Stimulated activated naive CD4-positive, alpha-beta T cell treated with Interleukin-2 at 50 U/mL for 16 hours (primary cell): ENCODE measurements around the gene AJM1.

Experiments
- DNase-seq: peaks from one replicate; lab custom pipeline; 2025; lab: John Stamatoyannopoulos, UW

AJM1 gene

DNA sequence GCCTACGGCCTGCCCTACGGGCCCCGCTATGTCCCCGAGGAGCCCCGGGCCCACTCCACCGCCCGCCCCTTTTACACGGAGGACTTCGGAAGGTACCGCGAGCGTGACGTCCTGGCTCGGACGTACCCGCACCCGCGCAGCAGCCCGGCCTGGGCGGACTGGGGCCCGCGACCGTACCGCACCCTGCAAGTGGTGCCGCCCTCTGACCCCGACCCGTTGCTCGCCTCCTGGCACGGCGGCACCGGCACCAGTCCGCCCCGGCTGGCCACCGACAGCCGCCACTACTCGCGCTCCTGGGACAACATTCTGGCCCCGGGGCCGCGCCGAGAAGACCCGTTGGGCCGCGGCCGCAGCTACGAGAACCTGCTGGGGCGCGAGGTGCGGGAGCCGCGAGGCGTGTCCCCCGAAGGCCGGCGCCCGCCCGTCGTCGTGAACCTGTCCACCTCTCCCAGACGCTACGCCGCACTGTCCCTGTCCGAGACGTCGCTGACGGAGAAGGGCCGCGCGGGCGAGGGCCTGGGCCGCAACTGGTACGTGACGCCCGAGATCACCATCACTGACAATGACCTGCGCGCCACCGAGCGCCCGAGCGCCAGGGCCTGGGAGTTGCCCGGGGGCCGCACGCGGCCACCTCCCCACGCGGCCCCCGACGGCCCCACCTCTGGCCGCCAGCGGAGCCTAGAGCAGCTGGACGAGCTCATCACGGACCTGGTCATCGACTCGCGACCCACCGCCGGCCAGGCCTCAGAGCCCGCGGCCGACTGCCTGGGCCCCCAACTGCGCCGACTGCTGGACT lies 3.4 kb downstream of the AJM1 start:
- DNase-seq, result no peak

GRCh38 chr9:136846376-136847087 lies 4.3 kb downstream of the AJM1 start:
- no peak for DNase-seq

- no peak for DNase-seq
Measured at GRCh38 chr9:136847088-136847825, 5.0 kb downstream of the AJM1 start.

GRCh38 chr9:136847826-136848392 lies 5.6 kb downstream of the AJM1 start:
- peak; percentile 78 for DNase-seq

DNA sequence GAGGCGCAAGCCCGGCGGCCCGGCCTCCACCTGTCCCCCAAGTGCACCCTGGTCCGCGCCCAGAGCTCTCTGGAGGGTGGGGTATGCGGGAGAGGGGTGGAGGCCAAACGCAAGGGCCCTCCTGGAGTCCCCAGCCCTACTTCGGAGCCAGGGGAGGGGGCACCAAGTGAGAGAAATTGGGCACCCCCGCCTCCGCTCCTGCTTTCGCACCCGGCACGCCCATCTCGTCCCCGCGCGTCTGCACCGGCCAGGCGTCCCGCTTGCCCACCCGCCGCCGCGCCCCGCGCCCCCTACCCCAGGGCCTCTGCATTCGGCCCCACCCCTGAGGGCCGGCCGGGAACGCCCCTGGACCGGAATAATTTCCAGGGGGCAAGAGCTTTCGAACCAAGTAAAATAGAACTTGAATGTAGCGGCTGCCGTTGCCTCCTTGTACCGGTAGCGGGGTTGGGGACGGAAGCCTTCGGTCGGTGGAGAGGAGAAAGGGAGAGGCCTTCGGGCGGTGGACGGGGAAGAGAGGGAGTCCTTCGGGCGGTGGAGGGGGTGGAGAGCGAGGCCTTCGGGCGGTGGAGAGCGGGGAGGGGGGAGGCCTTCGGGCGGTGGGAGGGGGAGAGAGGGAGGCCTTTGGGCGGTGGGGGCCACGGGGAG lies 6.2 kb downstream of the AJM1 start:
- DNase-seq, result peak; percentile 42

- DNase-seq, result peak; percentile 98
Measured at GRCh38 chr9:136849038-136849959, 7.0 kb downstream of the AJM1 start, which contains the start of gene PHPT1. TSS of gene PHPT1 (plus strand) at chr9:136849409. CDS start at chr9:136849431, 22 bp downstream.

DNA sequence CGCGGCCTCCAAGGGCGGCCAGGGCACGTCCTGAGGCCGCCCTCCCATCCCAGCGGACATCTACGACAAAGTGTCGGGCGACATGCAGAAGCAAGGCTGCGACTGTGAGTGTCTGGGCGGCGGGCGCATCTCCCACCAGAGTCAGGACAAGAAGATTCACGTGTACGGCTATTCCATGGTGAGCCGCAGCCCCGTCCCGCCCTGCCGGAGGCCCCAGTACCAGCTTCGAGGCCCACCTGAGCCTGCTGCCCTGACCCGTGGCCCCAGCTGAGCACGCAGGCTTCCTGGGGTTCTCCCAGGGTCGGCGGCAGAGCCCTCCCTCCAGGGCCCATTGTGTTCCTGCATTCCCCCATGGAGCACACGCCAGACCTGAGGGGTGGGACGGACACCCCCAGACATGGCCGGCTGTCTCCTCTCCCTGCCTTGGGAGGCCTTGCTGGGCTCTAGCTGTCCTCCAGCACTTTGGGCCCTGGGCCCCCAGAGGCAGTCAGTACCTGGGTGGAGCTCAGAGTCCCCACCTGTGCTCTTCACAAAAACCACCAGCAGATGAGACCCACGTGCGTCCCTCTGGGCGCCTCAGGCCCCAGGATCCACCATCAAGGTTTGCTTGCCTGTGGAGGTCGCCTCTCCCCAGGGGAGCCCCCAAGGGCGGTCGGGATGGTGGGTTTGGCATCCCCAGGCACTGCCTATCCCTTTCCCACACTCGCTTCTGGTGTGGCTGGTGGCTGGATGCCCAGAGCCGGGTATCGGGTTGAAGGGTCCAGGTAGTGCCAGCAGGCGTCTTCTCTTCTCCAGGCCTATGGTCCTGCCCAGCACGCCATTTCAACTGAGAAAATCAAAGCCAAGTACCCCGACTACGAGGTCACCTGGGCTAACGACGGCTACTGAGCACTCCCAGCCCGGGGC lies 7.9 kb downstream of the AJM1 start:
- DNase-seq, result no peak

DNA sequence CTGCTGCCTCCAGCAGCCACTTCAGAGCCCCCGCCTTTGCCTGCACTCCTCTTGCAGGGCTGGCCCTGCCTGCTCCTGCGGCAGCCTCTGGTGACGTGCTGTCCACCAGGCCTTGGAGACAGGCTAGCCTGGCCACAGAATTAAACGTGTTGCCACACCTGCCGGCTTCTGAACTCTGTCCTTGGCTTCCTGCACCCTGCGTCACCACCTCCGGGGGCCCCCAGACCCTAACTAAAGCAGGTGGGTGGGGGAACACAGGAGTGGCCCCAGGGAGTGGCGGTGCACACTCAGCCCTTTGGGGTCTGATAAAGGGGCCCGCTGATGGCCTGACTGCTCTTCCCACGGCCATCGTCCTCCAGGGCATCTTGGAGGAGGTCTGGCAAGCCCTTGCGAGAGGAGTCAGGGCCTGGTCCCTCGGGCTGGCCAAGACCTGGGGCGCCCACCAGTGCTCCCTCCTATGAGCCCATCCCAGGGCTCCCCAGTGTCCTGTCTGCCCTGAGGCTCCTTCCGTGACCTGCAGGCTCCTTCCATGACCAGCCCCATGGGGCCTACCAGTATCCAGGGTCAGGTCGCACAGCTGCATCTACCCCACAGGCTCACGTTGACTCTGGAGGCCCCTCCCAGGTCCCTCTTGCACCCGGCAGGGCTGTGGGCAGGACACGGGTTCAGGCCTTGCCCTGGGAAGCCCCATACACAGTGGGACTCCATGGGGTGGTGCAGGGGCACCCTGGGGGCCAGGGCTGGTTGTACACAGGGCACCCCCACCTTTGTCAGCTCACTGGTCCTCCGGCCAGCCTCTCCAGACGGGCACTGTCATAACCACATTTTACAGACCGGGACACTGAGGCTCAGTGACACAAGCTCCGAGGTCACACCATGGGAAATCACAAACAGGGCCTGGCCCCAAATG lies 8.8 kb downstream of the AJM1 start:
- no peak for DNase-seq

- DNase-seq, result no peak
Measured at GRCh38 chr9:136851941-136852663, 9.8 kb downstream of the AJM1 start, which contains the start of gene MAMDC4. TSS of gene MAMDC4 (plus strand) at chr9:136852346. CDS start at chr9:136852417, 71 bp downstream.

GRCh38 chr9:136852664-136853595 lies 10.7 kb downstream of the AJM1 start:
- DNase-seq, result no peak

- no peak for DNase-seq
Measured at GRCh38 chr9:136853596-136854112, 11.4 kb downstream of the AJM1 start.

GRCh38 chr9:136854113-136854841 lies 12.0 kb downstream of the AJM1 start:
- no peak for DNase-seq

GRCh38 chr9:136854842-136855460 lies 12.7 kb downstream of the AJM1 start:
- DNase-seq, result no peak

GRCh38 chr9:136855461-136856078 lies 13.3 kb downstream of the AJM1 start:
- DNase-seq, result no peak

DNA sequence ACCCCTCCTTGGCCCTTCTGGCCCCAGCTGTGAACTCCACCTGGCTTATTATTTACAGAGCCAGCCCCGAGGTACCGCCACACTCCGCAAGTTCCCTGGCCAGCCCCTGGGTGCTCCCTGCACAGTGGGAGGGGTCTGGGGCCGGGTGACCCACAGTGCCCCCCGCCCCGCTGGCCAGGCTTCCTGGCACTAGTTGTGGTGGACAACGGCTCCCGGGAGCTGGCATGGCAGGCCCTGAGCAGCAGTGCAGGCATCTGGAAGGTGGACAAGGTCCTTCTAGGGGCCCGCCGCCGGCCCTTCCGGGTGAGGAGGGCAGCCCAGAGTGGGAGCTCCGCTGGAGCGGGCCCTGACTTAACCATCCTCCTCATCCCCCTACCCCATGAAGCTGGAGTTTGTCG lies 13.8 kb downstream of the AJM1 start:
- DNase-seq, result no peak
